OCI-LY1 (cell line): ENCODE data around the gene PAPPA.

Experiments
- CTCF ChIP-seq: fragments of 200-600 bp; sonication (generic), shearing (Covaris generic); IDR thresholded peaks from 2 replicates; pipeline ENCODE4 v1.5.1; 2017; ENCODE audit warnings: mild to moderate bottlenecking, antibody characterized with exemption, low read length, moderate library complexity, mixed read lengths
- EZH2 ChIP-seq: fragments of 200-600 bp; sonication (generic), shearing (Covaris generic); IDR thresholded peaks from 2 replicates; pipeline ENCODE4 v1.8.0; 2017; ENCODE audit warnings: borderline replicate concordance, mixed run types, mild to moderate bottlenecking, antibody characterized with exemption, low read length, moderate library complexity, mixed read lengths

- TF ChIP-seq CTCF (no peak), EZH2 (no peak)
These were observed 236.1 kb downstream of the PAPPA start for GRCh38 chr9:116389541-116390302.
